Activated naive CD4-positive, alpha-beta T cell treated with anti-CD3 and anti-CD28 coated beads for 36 hours (primary cell): ENCODE data around the gene NKX2-2. TPM values are rescaled to one million over a fixed set of nuclear protein-coding genes. Genes with fewer than 3 reads are reported as not detected.
A peak's percentile ranks its signal among the peaks of the same experiment; 100 is the strongest.

ENCODE experiments used
- CTCF ChIA-PET: fragments of 350-600 bp; sonication (Branson Sonifier 250); formaldehyde crosslinking; loops from one replicate; lab custom pipeline; 2021; ENCODE audit warnings: antibody characterized with exemption; lab: Charles Lee
- DNase-seq: peaks from one replicate; pipeline ENCODE4 v3.0.0-alpha.2; 2020
- H3K27ac Mint-ChIP-seq: one replicate; pipeline ENCODE4 v1.8.0; 2021; ENCODE audit warnings: mild to moderate bottlenecking, mixed read lengths
- H3K27me3 Mint-ChIP-seq: one replicate; pipeline ENCODE4 v1.8.0; 2021; ENCODE audit warnings: low read depth, mixed read lengths
- H3K36me3 Mint-ChIP-seq: one replicate; pipeline ENCODE4 v1.8.0; 2021; ENCODE audit warnings: low read depth, mixed read lengths
- H3K4me1 Mint-ChIP-seq: one replicate; pipeline ENCODE4 v1.8.0; 2021; ENCODE audit warnings: low read depth, mixed read lengths
- H3K4me3 Mint-ChIP-seq: one replicate; pipeline ENCODE4 v1.8.0; 2021; ENCODE audit warnings: mild to moderate bottlenecking, moderate library complexity, mixed read lengths
- H3K9me3 Mint-ChIP-seq: one replicate; pipeline ENCODE4 v1.8.0; 2021; ENCODE audit warnings: mixed read lengths
- intact Hi-C: fragments of 100-400 bp; cut with micrococcal nuclease; formaldehyde crosslinking; loops from one replicate; pipeline ENCODE4 v1.15.1; 2023
- total RNA-seq, 2 experiments: library from RNA; stranded (reverse); gene quantifications; one replicate each; pipeline ENCODE4 v1.2.3, GENCODE V29; 2021

Gene NKX2-2
- total RNA-seq, 2 experiments from 2014 or later, result not detected

GRCh38 chr20:21520702-21521595 lies 7.1 kb upstream of the NKX2-2 start:
- Mint-ChIP-seq H3K36me3 (no peaks in the 10 kb centered on the region), H3K4me1 (peaks cover 48% of the 10 kb centered on the region), H3K9me3 (no peaks in the 10 kb centered on the region), H3K4me3 (no peak overlapping the region), H3K27ac (no peak overlapping the region), H3K27me3 (peaks cover 88% of the 10 kb centered on the region)
- CTCF ChIA-PET, result interaction anchor here (1.2 to 1.9 kb wide), 2 partner anchors 11 to 47 kb away, joined by 3 to 4 read pairs; no protein-coding TSS in a partner anchor
- intact Hi-C loops, result loop anchor here (1.0 to 2.0 kb wide), 2 partner anchors 9 to 14 kb away; no protein-coding TSS in a partner anchor
- DNase-seq, result no peak

GRCh38 chr20:21519136-21519584 lies 5.3 kb upstream of the NKX2-2 start:
- Mint-ChIP-seq H3K4me3 (no peak overlapping the region), H3K27me3 (peaks cover 81% of the 10 kb centered on the region), H3K36me3 (no peaks in the 10 kb centered on the region), H3K27ac (no peak overlapping the region), H3K4me1 (peaks cover 57% of the 10 kb centered on the region), H3K9me3 (no peaks in the 10 kb centered on the region)
- intact Hi-C loops, result loop anchor here (10.0 kb wide), 1 partner anchor 1066 kb away; the partner anchor contains the start of gene FOXA2
- CTCF ChIA-PET, result interaction anchor here (1.0 to 1.6 kb wide), 4 partner anchors 10 to 52 kb away, joined by 3 to 8 read pairs (median 4); no protein-coding TSS in a partner anchor
- no peak for DNase-seq

GRCh38 chr20:21518292-21518991 lies 4.6 kb upstream of the NKX2-2 start:
- CTCF ChIA-PET, result interaction anchor here (0.6 to 1.6 kb wide), 8 partner anchors 9 to 1828 kb away, joined by 3 to 8 read pairs (median 4); no protein-coding TSS in a partner anchor
- Mint-ChIP-seq H3K27ac (no peak overlapping the region), H3K9me3 (no peaks in the 10 kb centered on the region), H3K36me3 (no peaks in the 10 kb centered on the region), H3K4me1 (peaks cover 59% of the 10 kb centered on the region), H3K4me3 (no peak overlapping the region), H3K27me3 (peaks cover 78% of the 10 kb centered on the region)
- intact Hi-C loops, result loop anchor here (10.0 kb wide), 1 partner anchor 1066 kb away; the partner anchor contains the start of gene FOXA2
- no peak for DNase-seq

GRCh38 chr20:21517566-21518277 lies 3.9 kb upstream of the NKX2-2 start:
- intact Hi-C loops, result loop anchor here (10.0 kb wide), 1 partner anchor 1067 kb away; the partner anchor contains the start of gene FOXA2
- H3K4me1 Mint-ChIP-seq, result peaks cover 56% of the 10 kb centered on the region
- peaks cover 76% of the 10 kb centered on the region for H3K27me3 Mint-ChIP-seq
- no peak overlapping the region for H3K4me3 Mint-ChIP-seq
- H3K27ac Mint-ChIP-seq, result no peak overlapping the region
- CTCF ChIA-PET, result interaction anchor here (0.6 to 1.6 kb wide), 7 partner anchors 8 to 1827 kb away, joined by 3 to 8 read pairs (median 4); no protein-coding TSS in a partner anchor
- DNase-seq, result no peak
- H3K36me3 Mint-ChIP-seq, result no peaks in the 10 kb centered on the region
- H3K9me3 Mint-ChIP-seq, result no peaks in the 10 kb centered on the region

GRCh38 chr20:21516861-21517565 lies 3.1 kb upstream of the NKX2-2 start:
- no peak for DNase-seq
- H3K27ac Mint-ChIP-seq, result no peak overlapping the region
- H3K4me1 Mint-ChIP-seq, result peaks cover 58% of the 10 kb centered on the region
- CTCF ChIA-PET, result interaction anchor here (1.0 to 2.7 kb wide), 6 partner anchors 46 to 282 kb away, joined by 3 to 7 read pairs (median 4); no protein-coding TSS in a partner anchor
- intact Hi-C loops, result loop anchor here (10.0 kb wide), 1 partner anchor 1068 kb away; the partner anchor contains the start of gene FOXA2
- H3K9me3 Mint-ChIP-seq, result no peaks in the 10 kb centered on the region
- H3K4me3 Mint-ChIP-seq, result no peak overlapping the region
- peaks cover 82% of the 10 kb centered on the region for H3K27me3 Mint-ChIP-seq
- H3K36me3 Mint-ChIP-seq, result no peaks in the 10 kb centered on the region

- peaks cover 62% of the 10 kb centered on the region for H3K4me1 Mint-ChIP-seq
- intact Hi-C loops, result loop anchor here (10.0 kb wide), 1 partner anchor 1069 kb away; the partner anchor contains the start of gene FOXA2
- DNase-seq, result no peak
- peaks cover 84% of the 10 kb centered on the region for H3K27me3 Mint-ChIP-seq
- no peak overlapping the region for H3K4me3 Mint-ChIP-seq
- H3K9me3 Mint-ChIP-seq, result no peaks in the 10 kb centered on the region
- no peak overlapping the region for H3K27ac Mint-ChIP-seq
- CTCF ChIA-PET, result interaction anchor here (0.8 to 2.7 kb wide), 5 partner anchors 11 to 656 kb away, joined by 3 to 8 read pairs (median 4); no protein-coding TSS in a partner anchor
- no peaks in the 10 kb centered on the region for H3K36me3 Mint-ChIP-seq
These were observed 2.3 kb upstream of the NKX2-2 start for GRCh38 chr20:21516180-21516567.

- Mint-ChIP-seq H3K27me3 (peaks cover 80% of the 10 kb centered on the region), H3K36me3 (no peaks in the 10 kb centered on the region), H3K27ac (no peak overlapping the region), H3K4me1 (peaks cover 58% of the 10 kb centered on the region), H3K4me3 (no peak overlapping the region), H3K9me3 (no peaks in the 10 kb centered on the region)
- CTCF ChIA-PET, result interaction anchor here (0.7 to 2.7 kb wide), 6 partner anchors 10 to 655 kb away, joined by 3 to 8 read pairs (median 4); no protein-coding TSS in a partner anchor
- intact Hi-C loops, result loop anchor here (2.0 to 10.0 kb wide), 2 partner anchors 33 to 1069 kb away; partner anchors contain the start of gene FOXA2
- no peak for DNase-seq
These were observed 1.7 kb upstream of the NKX2-2 start for GRCh38 chr20:21515300-21516179.

- no peaks in the 10 kb centered on the region for H3K36me3 Mint-ChIP-seq
- intact Hi-C loops, result loop anchor here (2.0 to 10.0 kb wide), 3 partner anchors 34 to 1070 kb away; partner anchors contain the start of gene FOXA2
- H3K27me3 Mint-ChIP-seq, result peaks cover 80% of the 10 kb centered on the region
- peaks cover 63% of the 10 kb centered on the region for H3K4me1 Mint-ChIP-seq
- DNase-seq, result no peak
- CTCF ChIA-PET, result interaction anchor here (1.7 to 2.7 kb wide), 3 partner anchors 9 to 279 kb away, joined by 4 to 8 read pairs (median 7); no protein-coding TSS in a partner anchor
- H3K9me3 Mint-ChIP-seq, result no peaks in the 10 kb centered on the region
- peak overlapping the region; percentile 42 for H3K4me3 Mint-ChIP-seq
- no peak overlapping the region for H3K27ac Mint-ChIP-seq
These were observed 838 bp upstream of the NKX2-2 start for GRCh38 chr20:21514553-21515251.

- Mint-ChIP-seq H3K36me3 (no peaks in the 10 kb centered on the region), H3K27me3 (peaks cover 79% of the 10 kb centered on the region), H3K9me3 (no peaks in the 10 kb centered on the region), H3K27ac (no peak overlapping the region), H3K4me3 (peak overlapping the region; percentile 9), H3K4me1 (peaks cover 63% of the 10 kb centered on the region)
- CTCF ChIA-PET, result no interaction called here
- no peak for DNase-seq
- intact Hi-C loops, result loop anchor here (5.0 to 10.0 kb wide), 2 partner anchors 189 to 1072 kb away; partner anchors contain the start of gene FOXA2
These were observed 642 bp downstream of the NKX2-2 start for GRCh38 chr20:21513181-21513663.
